GM12865 (cell line): Measurements from ENCODE around the gene ERBB4.
A peak's percentile ranks its signal among the peaks of the same experiment; 100 is the strongest.

ENCODE experiments used
- DNase-seq: peaks from one replicate; pipeline ENCODE4 v3.0.0; 2010; ENCODE audit warnings: low read depth
- H3K4me3 ChIP-seq: 2 replicates; pipeline ENCODE4 v1.5.1; 2011; ENCODE audit warnings: mild to moderate bottlenecking, low read depth, low read length, control low read depth
- TF ChIP-seq, protein P1 (sequence below): IDR thresholded peaks from 2 replicates; pipeline ENCODE4 v1.5.1; 2011; ENCODE audit warnings: low read length, control low read depth, low read depth, inconsistent platforms; ENCODE audit not compliant: insufficient read depth; ENCODE audit errors: missing control alignments

ERBB4 gene

DNA sequence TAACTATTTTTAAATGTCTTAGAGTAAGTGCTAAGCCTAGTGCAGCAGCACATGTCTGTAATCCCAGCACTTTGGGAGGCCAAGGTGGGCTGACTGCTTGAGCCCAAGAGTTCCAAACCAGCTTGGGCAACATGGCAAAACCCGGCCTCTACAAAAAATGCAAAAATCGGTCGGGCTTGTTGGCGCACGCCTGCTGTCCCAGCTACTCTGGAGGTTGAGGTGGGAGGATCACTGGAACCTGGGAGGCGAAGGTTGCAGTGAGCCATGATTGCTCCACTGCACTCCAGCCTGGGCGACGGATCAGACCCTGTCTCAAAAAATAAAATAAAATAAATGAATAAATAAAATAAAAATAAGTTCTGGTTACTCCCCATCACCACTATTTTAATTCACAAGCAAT is 783.4 kb downstream of the ERBB4 start:
- no peak for DNase-seq
- no peak overlapping the region for H3K4me3 ChIP-seq
- TF ChIP-seq, protein P1, sequence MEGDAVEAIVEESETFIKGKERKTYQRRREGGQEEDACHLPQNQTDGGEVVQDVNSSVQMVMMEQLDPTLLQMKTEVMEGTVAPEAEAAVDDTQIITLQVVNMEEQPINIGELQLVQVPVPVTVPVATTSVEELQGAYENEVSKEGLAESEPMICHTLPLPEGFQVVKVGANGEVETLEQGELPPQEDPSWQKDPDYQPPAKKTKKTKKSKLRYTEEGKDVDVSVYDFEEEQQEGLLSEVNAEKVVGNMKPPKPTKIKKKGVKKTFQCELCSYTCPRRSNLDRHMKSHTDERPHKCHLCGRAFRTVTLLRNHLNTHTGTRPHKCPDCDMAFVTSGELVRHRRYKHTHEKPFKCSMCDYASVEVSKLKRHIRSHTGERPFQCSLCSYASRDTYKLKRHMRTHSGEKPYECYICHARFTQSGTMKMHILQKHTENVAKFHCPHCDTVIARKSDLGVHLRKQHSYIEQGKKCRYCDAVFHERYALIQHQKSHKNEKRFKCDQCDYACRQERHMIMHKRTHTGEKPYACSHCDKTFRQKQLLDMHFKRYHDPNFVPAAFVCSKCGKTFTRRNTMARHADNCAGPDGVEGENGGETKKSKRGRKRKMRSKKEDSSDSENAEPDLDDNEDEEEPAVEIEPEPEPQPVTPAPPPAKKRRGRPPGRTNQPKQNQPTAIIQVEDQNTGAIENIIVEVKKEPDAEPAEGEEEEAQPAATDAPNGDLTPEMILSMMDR: no peak

DNA sequence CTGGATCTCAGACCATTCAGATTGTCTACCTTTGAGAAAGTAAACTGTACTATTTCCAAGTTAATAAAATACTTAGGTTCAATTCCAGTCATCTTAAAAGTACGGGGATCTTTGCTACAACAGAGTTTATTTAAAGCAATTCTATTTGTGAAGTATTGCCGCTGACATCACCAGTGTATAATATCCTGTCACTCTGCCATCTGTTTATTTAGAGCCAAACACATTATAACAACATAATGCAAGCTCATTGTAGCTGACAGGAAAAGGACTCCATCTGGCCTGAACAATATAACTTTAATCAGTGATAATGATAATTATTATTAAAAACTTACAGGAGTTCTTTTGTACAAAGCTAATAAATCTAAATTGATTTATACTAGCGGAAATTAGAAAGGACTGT is 786.8 kb downstream of the ERBB4 start:
- TF ChIP-seq, protein P1: no peak
- DNase-seq: no peak
- H3K4me3 ChIP-seq: no peak overlapping the region

DNA sequence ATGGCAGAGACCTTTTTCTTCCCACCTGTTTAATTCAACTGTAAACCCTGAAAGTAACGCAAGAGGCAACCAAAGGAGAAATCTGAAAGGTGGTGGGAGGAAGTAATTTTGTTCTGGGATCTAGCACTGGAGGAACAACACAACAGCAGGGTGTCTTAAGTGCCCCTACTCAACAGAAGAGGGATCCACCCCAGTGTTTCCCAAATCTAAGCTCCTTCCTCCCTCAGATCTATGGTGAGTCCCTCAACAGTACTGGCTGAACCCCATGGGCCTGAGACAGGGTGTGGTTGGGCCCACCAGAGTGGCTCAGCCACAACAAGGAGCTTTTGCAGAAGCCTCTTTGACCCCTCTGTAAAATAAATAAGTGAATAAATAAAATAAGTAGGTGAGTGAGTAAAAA is 790.3 kb downstream of the ERBB4 start:
- TF ChIP-seq, protein P1: no peak
- H3K4me3 ChIP-seq: no peak overlapping the region
- no peak for DNase-seq

DNA sequence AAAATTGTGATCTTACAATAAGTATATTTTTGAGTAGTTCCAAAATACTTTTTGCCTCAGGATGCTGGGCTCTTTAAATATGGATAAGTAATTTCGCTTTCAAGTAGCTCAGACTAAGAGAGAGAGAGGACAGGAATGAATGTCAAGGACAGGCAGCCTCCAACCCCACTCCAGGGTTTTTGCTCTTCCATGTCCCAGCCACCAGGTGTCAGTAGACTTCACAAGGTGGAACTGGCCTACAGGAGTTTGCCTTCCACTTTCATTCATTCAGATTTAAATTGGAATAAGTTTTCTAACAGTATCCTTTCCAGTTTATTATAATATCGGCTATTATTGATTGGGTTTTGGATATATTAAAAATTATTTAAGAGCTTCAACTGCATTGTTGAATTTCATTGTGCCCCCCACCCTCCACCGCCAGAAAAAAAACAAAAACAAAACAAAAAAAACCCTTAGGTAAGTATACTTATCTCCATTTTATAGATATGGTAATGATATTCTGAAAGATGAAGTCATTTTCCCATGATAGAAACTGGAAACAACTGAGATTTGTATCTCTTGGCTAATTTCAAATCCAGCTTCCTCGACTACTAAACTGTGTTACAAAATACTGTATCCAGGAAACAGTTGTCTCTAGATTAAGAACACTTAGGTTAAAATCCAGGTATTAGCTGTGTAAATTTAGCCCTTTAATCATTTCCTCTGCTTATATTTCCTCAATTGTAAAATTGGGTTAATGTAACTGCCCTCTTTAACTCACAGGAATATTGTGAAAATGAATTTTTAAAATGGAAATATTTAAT is 793.1 kb downstream of the ERBB4 start:
- H3K4me3 ChIP-seq: no peak overlapping the region
- DNase-seq: peak; percentile 70
- TF ChIP-seq, protein P1: peak; percentile 84

DNA sequence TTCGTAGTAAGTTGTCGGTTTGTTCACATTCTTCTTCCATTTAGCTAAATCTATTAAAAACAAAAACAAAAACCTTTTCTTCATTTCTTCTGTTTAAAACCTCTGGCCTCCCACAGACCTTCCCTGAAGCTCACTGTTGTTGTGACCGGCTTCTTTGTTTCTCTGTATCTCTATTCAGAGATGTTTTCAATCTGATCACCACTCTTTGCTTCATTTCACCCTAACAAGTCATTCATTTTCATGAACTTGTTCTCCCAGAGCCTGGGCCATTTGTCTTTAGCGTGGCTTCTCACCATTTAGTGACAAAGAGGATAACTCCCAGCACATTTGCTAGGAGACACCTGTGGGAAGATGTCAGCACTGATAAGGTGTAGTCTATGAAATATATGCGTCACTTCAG is 794.2 kb downstream of the ERBB4 start:
- H3K4me3 ChIP-seq: no peak overlapping the region
- TF ChIP-seq, protein P1: no peak
- no peak for DNase-seq

DNA sequence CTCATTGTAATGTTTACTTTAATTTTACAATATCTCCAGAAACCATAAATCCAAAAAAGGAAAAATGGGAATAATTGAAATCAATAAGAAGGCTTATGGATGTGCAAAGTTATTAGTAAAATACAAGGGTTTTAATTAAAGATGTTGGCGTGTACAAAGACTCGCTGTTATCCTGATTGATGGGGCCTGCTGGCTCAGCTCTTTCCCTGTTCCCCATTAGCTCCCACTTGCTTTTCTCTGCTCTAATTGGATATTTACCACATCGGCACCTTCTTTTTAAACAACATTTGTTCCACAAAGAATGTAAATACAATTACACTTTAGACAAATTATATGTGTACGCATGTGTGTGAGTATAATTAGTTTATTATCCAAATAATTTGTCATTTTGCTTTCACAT is 796.6 kb downstream of the ERBB4 start:
- no peak overlapping the region for H3K4me3 ChIP-seq
- TF ChIP-seq, protein P1: no peak
- no peak for DNase-seq

DNA sequence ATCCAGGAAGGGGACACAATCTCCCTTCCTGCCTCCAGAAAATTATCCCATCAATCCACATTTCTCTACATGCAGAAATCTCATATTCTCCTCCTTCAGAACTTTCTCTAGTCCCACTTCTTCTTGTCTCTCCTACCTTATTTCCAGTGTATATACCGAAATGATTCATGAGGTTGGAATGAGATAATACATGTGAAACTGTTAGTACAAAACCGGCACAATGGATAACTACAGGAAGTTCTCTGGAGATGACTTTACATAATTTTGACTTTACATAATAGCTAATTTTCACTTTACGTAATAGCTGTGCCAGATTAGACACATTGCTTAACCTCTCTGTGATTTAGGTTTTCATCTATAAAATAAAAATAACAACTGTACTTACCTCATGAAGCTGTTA is 801.3 kb downstream of the ERBB4 start:
- no peak for DNase-seq
- TF ChIP-seq, protein P1: no peak
- H3K4me3 ChIP-seq: no peak overlapping the region
